K562 (cell line): ENCODE measurements around the gene HDAC5. TPM values are rescaled to one million over a fixed set of nuclear protein-coding genes. Genes with fewer than 3 reads are reported as not detected.

ENCODE experiments used
- ATAC-seq: fragments of 200-7000 bp; cut with Tn5 transposase; 3 replicates; pipeline ENCODE4 v1.9.1; 2020; ENCODE audit warnings: moderate library complexity
- BruUV-seq: library from RNA; stranded (reverse); fragments of 400-500 nt; replicated peaks from 2 replicates; lab custom pipeline; 2021; lab: Mats Ljungman, UMichigan
- CTCF ChIA-PET: fragments of 300-600 bp; formaldehyde crosslinking; extraction: SDS; loops from one replicate; lab custom pipeline; 2021; ENCODE audit warnings: low intra/inter-chr PET ratio; lab: Yijun Ruan, JAX
- POLR2A ChIA-PET: fragments of 300-600, 350-650 bp; sonication (Branson Sonifier 250); formaldehyde crosslinking; extraction: SDS; loops from one replicate; lab custom pipeline; 2021; ENCODE audit warnings: antibody characterized with exemption, inconsistent platforms; lab: Yijun Ruan, JAX
- DNase-seq, 4 experiments: peaks; one replicate each; pipeline versions ENCODE4 v3.0.0 to v3.0.0-alpha.2; 2011 to 2018; ENCODE audit warnings: low spot score in 3 of 4, mixed read lengths in 3 of 4; ENCODE audit errors: extremely low read depth in 1 of 4
- FAIRE-seq: peaks from 2 replicates; lab custom pipeline; 2011; peaks lifted over from hg19 to GRCh38; lab: Jason Lieb, UNC
- H2AFZ ChIP-seq: 2 replicates; pipeline ENCODE4 v1.6.0; 2011; ENCODE audit warnings: low read depth, low read length, control low read depth, inconsistent platforms
- H3K27ac ChIP-seq: fragments of 200-600 bp; 3 replicates; pipeline ENCODE4 v1.8.0; 2011; ENCODE audit warnings: low read depth, mild to moderate bottlenecking, control low read depth, inconsistent platforms, low read length, moderate library complexity, mixed read lengths; ENCODE audit errors: extremely low read depth
- H3K27me3 ChIP-seq, 2 experiments: fragments of 300-600 bp in 1 of 2; 2 replicates in 1 of 2; 3 replicates in 1 of 2; pipeline versions ENCODE4 v1.6.0 to v1.8.0; 2011; ENCODE audit warnings: inconsistent platforms in 2 of 2, low read length in 2 of 2, mild to moderate bottlenecking in 1 of 2, mixed read lengths in 1 of 2, moderate library complexity in 1 of 2; ENCODE audit not compliant: control insufficient read depth in 2 of 2, insufficient read depth in 2 of 2
- H3K36me3 ChIP-seq: fragments of 300-600 bp; 3 replicates; pipeline ENCODE4 v1.8.0; 2011; ENCODE audit warnings: mild to moderate bottlenecking, low read length, inconsistent platforms; ENCODE audit not compliant: control insufficient read depth, insufficient read depth
- H3K4me1 ChIP-seq, 2 experiments: fragments of 200-600 bp in 1 of 2; replicated peaks in 1 of 2; 2 replicates in 1 of 2; 3 replicates in 1 of 2; pipeline versions ENCODE4 v1.5.1 to v1.8.0; 2011; ENCODE audit warnings: inconsistent platforms in 2 of 2, low read length in 2 of 2, mild to moderate bottlenecking in 1 of 2, mixed read lengths in 1 of 2, moderate library complexity in 1 of 2; ENCODE audit not compliant: control insufficient read depth in 2 of 2, insufficient read depth in 2 of 2
- H3K4me2 ChIP-seq: 2 replicates; pipeline ENCODE4 v1.6.1; 2011; ENCODE audit warnings: low read length, control low read depth, inconsistent platforms, mixed read lengths; ENCODE audit not compliant: insufficient read depth
- H3K4me3 ChIP-seq: fragments of 200-600 bp; sonication (generic), shearing (Covaris generic); 2 replicates; pipeline ENCODE4 v1.5.1; 2016; ENCODE audit warnings: control low read depth, inconsistent platforms
- H3K79me2 ChIP-seq: fragments of 200-600 bp; 3 replicates; pipeline ENCODE4 v1.8.0; 2011; ENCODE audit warnings: low read length, inconsistent platforms; ENCODE audit not compliant: control insufficient read depth, insufficient read depth
- H3K9ac ChIP-seq, 2 experiments: 2 replicates each; pipeline versions ENCODE4 v1.6.0 to v1.6.1; 2011; ENCODE audit warnings: low read depth in 2 of 2, low read length in 2 of 2, control low read depth in 1 of 2, inconsistent platforms in 1 of 2, mild to moderate bottlenecking in 1 of 2, mixed read lengths in 1 of 2; ENCODE audit not compliant: insufficient read depth in 1 of 2
- H3K9me1 ChIP-seq: one replicate; pipeline ENCODE4 v1.6.0; 2011; ENCODE audit warnings: inconsistent platforms, mild to moderate bottlenecking, low read length, moderate library complexity; ENCODE audit not compliant: control insufficient read depth, insufficient read depth
- H3K9me3 ChIP-seq: replicated peaks from 2 replicates; pipeline ENCODE4 v1.5.1; 2011; ENCODE audit warnings: low read depth, low read length, inconsistent platforms; ENCODE audit not compliant: control insufficient read depth, insufficient read depth
- H4K20me1 ChIP-seq: replicated peaks from 2 replicates; pipeline ENCODE4 v1.6.1; 2011; ENCODE audit warnings: low read length, inconsistent platforms, mixed read lengths; ENCODE audit not compliant: control insufficient read depth, insufficient read depth
- NR3C1 ChIP-seq: sonication (generic); formaldehyde crosslinking; IDR thresholded peaks from 2 replicates; pipeline ENCODE4 v1.8.1; 2022; ENCODE audit warnings: missing genetic modification reagents
- WGBS: fragments of 100-300 bp; shearing (Covaris generic); methylation state at CpG from one replicate; pipeline ENCODE4 v1.1.6; 2016; ENCODE audit warnings: low coverage, mixed read lengths; ENCODE audit not compliant: insufficient coverage; ENCODE audit errors: missing lambda C conversion rate; 5-methylcytosine and 5-hydroxymethylcytosine counted together
- in situ Hi-C: fragments of 300-500 bp; cut with MboI; formaldehyde crosslinking; loops from 4 replicates; pipeline ENCODE4 v1.15.0; 2018; ENCODE audit warnings: inconsistent platforms, mixed read lengths
- intact Hi-C: fragments of 100-400 bp; cut with micrococcal nuclease; formaldehyde crosslinking; loops from 2 replicates; pipeline ENCODE4 v1.14.2; 2022
- polyA plus RNA-seq, 8 experiments: library from polyadenylated mRNA; depleted of rRNA in 4 of 8; stranded (reverse) in 5 of 8; unstranded in 3 of 8; fragments of >200 nt; fragmentation: Nextera tagmentation in 2 of 8; fragmentation: Illumina TruSeq in 1 of 8; extraction: Ambion mirVana in 2 of 8; extraction: Trizol in 1 of 8; gene quantifications; 2 replicates each; pipeline versions ENCODE4 v1.2.1 to v1.2.3, GENCODE V29; 2011 to 2014; ENCODE audit warnings: inconsistent platforms in 1 of 8, missing spikeins in 1 of 8
- total RNA-seq, 7 experiments: library from RNA; depleted of rRNA in 6 of 7; stranded (reverse); fragments of >200 nt in 6 of 7; fragmentation: Illumina TruSeq in 2 of 7; extraction: Trizol in 2 of 7; gene quantifications; 2 replicates each; pipeline versions ENCODE4 v1.2.1 to v1.2.3, GENCODE V29; 2011 to 2021; ENCODE audit warnings: low replicate concordance in 1 of 7
- TF ChIP-seq, protein P1 (sequence below), 3 experiments: fragments of 200-800 bp in 1 of 3; sonication (Bioruptor generic) in 1 of 3; sonication (generic) in 1 of 3; formaldehyde crosslinking in 1 of 3; IDR thresholded peaks; 2 replicates each; pipeline versions ENCODE4 v1.6.1 to v1.8.0; 2016 to 2022; ENCODE audit warnings: mild to moderate bottlenecking in 2 of 3, missing compliant biosample characterization in 2 of 3, missing genetic modification characterization in 2 of 3, missing genetic modification reagents in 1 of 3

Gene HDAC5
- total and polyA plus RNA-seq, 9 of the 15 experiments (the other 6 are each of a cell fraction or from before 2014, with no cell fraction given), result 0.45 to 26.2 (median 16.4) TPM

DNA sequence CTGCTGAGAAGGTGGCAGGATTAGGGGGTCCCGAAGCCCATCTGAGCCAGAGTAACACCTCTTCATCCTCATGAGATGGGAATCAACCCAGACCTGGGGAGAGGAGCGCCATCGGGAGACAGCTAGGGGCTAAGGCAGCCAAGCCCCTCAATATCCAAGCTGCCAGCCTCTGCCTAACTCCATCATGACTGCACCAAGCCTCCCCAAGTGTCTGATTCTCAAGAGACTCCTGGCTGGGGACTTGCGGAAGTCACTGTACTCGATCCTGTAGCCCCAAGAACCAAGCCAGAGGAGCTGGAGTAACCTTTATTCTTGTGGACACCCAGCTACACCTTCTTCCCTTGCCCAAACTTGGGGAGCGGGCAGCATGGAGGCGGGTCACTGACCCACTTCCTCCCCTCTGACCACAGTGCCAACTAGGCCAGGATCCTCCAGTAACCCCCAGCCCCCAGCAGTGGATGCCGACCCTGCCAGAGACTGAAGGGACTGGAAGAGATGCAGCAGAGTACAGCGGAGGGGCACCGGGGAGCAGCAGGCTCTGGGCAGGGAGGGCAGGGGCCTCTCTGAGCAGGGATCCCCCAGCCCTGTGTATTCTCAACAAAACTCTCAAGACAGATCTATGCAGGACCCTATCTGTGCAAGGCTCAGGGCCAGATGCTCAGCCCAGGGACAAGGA is 13.3 kb downstream of the HDAC5 start:
- no peaks in the 10 kb centered on the region for H3K9me3 ChIP-seq
- no peak overlapping the region for H2AFZ ChIP-seq
- H3K27me3 ChIP-seq, result no peaks in the 10 kb centered on the region
- no TSS peak for BruUV-seq
- ChIA-PET CTCF (no interaction called here), POLR2A (interaction anchor here (1.3 to 5.8 kb wide), 4 partner anchors 10 to 20 kb away, joined by 3 to 49 read pairs (median 14); partner anchors contain the start of gene HDAC5)
- H3K9ac ChIP-seq, result peak overlapping the region in 1 of 2 experiments; percentile 89; a peak in 2 of 4 replicates
- intact Hi-C loops, result no loop called here
- DNase-seq (no peak), FAIRE-seq (no peak), ATAC-seq (no peak)
- no peak overlapping the region for H3K27ac ChIP-seq
- no peak overlapping the region for H3K4me3 ChIP-seq
- peaks cover 12% of the 10 kb centered on the region for H3K9me1 ChIP-seq
- H3K36me3 ChIP-seq, result no peaks in the 10 kb centered on the region; the same call in 2 of the 3 replicates
- H3K79me2 ChIP-seq, result peaks cover 5% of the 10 kb centered on the region; the same call in 1 of the 3 replicates
- no peak for TF ChIP-seq NR3C1 (CRISPR knock-in tag)
- TF ChIP-seq, protein P1, sequence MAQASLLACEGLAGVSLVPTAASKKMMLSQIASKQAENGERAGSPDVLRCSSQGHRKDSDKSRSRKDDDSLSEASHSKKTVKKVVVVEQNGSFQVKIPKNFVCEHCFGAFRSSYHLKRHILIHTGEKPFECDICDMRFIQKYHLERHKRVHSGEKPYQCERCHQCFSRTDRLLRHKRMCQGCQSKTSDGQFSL (CRISPR knock-in tag; IDR thresholded peaks at IDR 0.05), result no peak
- TF ChIP-seq, protein P1 (tag; IDR thresholded peaks at IDR 0.05), result no peak
- 0 out of 2 replicates have a peak overlapping the region, but pooled peaks have one; percentile 61 for H3K4me2 ChIP-seq
- peaks cover 8% of the 10 kb centered on the region; the same call in 1 of the 2 replicates for H4K20me1 ChIP-seq
- H3K4me1 ChIP-seq, result peaks cover 38 to 56% of the 10 kb centered on the region in 2 experiments
- in situ Hi-C loops, result no loop called here
- 63% methylated on average over 8 of the region's 10 CpGs for WGBS
